Spleen (tissue), 11 donors: ENCODE data around the gene SPATA20. TPM values are rescaled to one million over a fixed set of nuclear protein-coding genes. Genes with fewer than 3 reads are reported as not detected.

ENCODE experiments used
- DNase-seq: peaks from one replicate; pipeline ENCODE4 v3.0.0-alpha.2; 2020
- H3K27ac ChIP-seq, 8 donors: fragments of 200-600 bp; sonication (generic) in 7 of 8; 1 replicate in 4 of 8; 2 replicates in 4 of 8; pipeline versions ENCODE4 v1.5.0 to v1.8.0; 2016 to 2021; ENCODE audit warnings: inconsistent platforms in 4 of 8, mild to moderate bottlenecking in 4 of 8, moderate library complexity in 1 of 8
- H3K27me3 ChIP-seq, 7 donors: fragments of 200-600 bp; sonication (generic) in 6 of 7; replicated peaks in 1 of 7; 1 replicate in 4 of 7; 2 replicates in 3 of 7; pipeline versions ENCODE4 v1.5.0 to v1.8.0; 2016 to 2021; ENCODE audit warnings: inconsistent platforms in 3 of 7, mild to moderate bottlenecking in 1 of 7
- H3K36me3 ChIP-seq, 6 donors: fragments of 200-600 bp; sonication (generic) in 5 of 6; 1 replicate in 4 of 6; 2 replicates in 2 of 6; pipeline versions ENCODE4 v1.5.0 to v1.8.0; 2016 to 2021; ENCODE audit warnings: inconsistent platforms in 2 of 6
- H3K4me1 ChIP-seq, 6 donors: fragments of 200-600 bp; sonication (generic) in 5 of 6; 1 replicate in 3 of 6; 2 replicates in 3 of 6; pipeline versions ENCODE4 v1.5.0 to v1.8.0; 2016 to 2021; ENCODE audit warnings: inconsistent platforms in 3 of 6
- H3K4me3 ChIP-seq, 8 donors: fragments of 200-600 bp; sonication (generic) in 7 of 8; 1 replicate in 4 of 8; 2 replicates in 4 of 8; pipeline versions ENCODE4 v1.5.0 to v1.8.0; 2016 to 2021; ENCODE audit warnings: inconsistent platforms in 4 of 8, mild to moderate bottlenecking in 4 of 8, moderate library complexity in 2 of 8
- H3K9me3 ChIP-seq, 8 donors: fragments of 200-600 bp; sonication (generic) in 7 of 8; 1 replicate in 4 of 8; 2 replicates in 4 of 8; pipeline versions ENCODE4 v1.5.0 to v1.8.0; 2016 to 2021; ENCODE audit warnings: inconsistent platforms in 4 of 8
- POLR2A ChIP-seq, 3 donors: fragments of 450-650 bp; IDR thresholded peaks; one replicate each; pipeline ENCODE4 v1.5.1; 2017; ENCODE audit warnings: antibody characterized with exemption in 3 of 3, mild to moderate bottlenecking in 1 of 3
- POLR2AphosphoS5 ChIP-seq, 3 donors: sonication (generic); formaldehyde crosslinking; IDR thresholded peaks; one replicate each; pipeline ENCODE4 v1.5.1; 2017; ENCODE audit warnings: antibody characterized with exemption in 3 of 3
- WGBS, 5 donors: extraction: QIAGEN DNeasy Blood & Tissue Kit in 3 of 5; methylation state at CpG; one replicate each; pipeline versions ENCODE4 v1.1.5 to v1.1.7; 2013 to 2018; 5-methylcytosine and 5-hydroxymethylcytosine counted together
- intact Hi-C: fragments of 100-400 bp; cut with DNase I; formaldehyde crosslinking; loops from one replicate; pipeline ENCODE4 v1.15.0; 2023; ENCODE audit warnings: low total_unique reads
- polyA plus RNA-seq, 3 donors: library from polyadenylated mRNA; stranded (reverse); fragments of 200-250 nt; gene quantifications; one replicate each; pipeline ENCODE4 v1.2.1, GENCODE V29; 2013
- total RNA-seq, 7 donors: library from RNA; depleted of rRNA in 3 of 7; stranded (reverse); fragments of >200 nt in 3 of 7; fragmentation: NEBNext Ultra II Directional in 4 of 7; extraction: Animal tissue kit (Norgen Biotek cat#: 25700) in 4 of 7; gene quantifications; one replicate each; pipeline versions ENCODE4 v1.1.0 to v1.2.1, GENCODE V29; 2016 to 2021
- TF ChIP-seq, protein P1 (sequence below), 11 experiments: fragments of 200-600 bp in 7 of 11; fragments of 450-650 bp in 4 of 11; sonication (generic) in 4 of 11; IDR thresholded peaks in 8 of 11; conservative IDR thresholded peaks in 3 of 11; 1 replicate in 7 of 11; 2 replicates in 4 of 11; pipeline versions ENCODE4 v1.4.0 to v1.8.0; 2016 to 2021; ENCODE audit warnings: antibody characterized with exemption in 11 of 11, inconsistent platforms in 4 of 11, mild to moderate bottlenecking in 1 of 11
- donor health status: healthy with polysubstance abuse.
- donor health status: DM: no; HTN: no; CAD: no; lungs with moderate emphysema.
- donor health status: DM: no; HTN: no; CAD: no.
- donor health status: Bipolar disorder and iron deficiency.
- donor health status: healthy.
- donor health status: DM: no; HTN: no; CAD: no.
- donor health status: DM: yes; HTN: yes; CAD: no.

SPATA20 gene
- total and polyA plus RNA-seq, 10 donors, result 14.9 to 128 (median 57.1) TPM

- no peak overlapping the region for H3K27ac ChIP-seq
- intact Hi-C loops, result no loop called here
- no peaks in the 10 kb centered on the region for H3K36me3 ChIP-seq
- 85 to 93% (median 86%) methylated on average over 12 of the region's 12 CpGs for WGBS, 5 donors
- H3K4me1 ChIP-seq, result no peaks in the 10 kb centered on the region
- H3K9me3 ChIP-seq, result no peaks in the 10 kb centered on the region
- TF ChIP-seq POLR2A (IDR thresholded peaks at IDR 0.05) (no peak), POLR2AphosphoS5 (IDR thresholded peaks at IDR 0.05) (no peak)
- TF ChIP-seq, protein P1, sequence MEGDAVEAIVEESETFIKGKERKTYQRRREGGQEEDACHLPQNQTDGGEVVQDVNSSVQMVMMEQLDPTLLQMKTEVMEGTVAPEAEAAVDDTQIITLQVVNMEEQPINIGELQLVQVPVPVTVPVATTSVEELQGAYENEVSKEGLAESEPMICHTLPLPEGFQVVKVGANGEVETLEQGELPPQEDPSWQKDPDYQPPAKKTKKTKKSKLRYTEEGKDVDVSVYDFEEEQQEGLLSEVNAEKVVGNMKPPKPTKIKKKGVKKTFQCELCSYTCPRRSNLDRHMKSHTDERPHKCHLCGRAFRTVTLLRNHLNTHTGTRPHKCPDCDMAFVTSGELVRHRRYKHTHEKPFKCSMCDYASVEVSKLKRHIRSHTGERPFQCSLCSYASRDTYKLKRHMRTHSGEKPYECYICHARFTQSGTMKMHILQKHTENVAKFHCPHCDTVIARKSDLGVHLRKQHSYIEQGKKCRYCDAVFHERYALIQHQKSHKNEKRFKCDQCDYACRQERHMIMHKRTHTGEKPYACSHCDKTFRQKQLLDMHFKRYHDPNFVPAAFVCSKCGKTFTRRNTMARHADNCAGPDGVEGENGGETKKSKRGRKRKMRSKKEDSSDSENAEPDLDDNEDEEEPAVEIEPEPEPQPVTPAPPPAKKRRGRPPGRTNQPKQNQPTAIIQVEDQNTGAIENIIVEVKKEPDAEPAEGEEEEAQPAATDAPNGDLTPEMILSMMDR (IDR thresholded peaks at IDR 0.05 in 8 of 11, conservative IDR thresholded peaks at IDR 0.05 in 3 of 11), result no peak
- no peak overlapping the region for H3K4me3 ChIP-seq
- peaks cover 0 to 33% (median 0%) of the 10 kb centered on the region in 7 donors for H3K27me3 ChIP-seq
- no peak for DNase-seq
These were observed 27.1 kb downstream of the SPATA20 start for GRCh38 chr17:50573866-50574611.

- peaks cover 0 to 41% (median 0%) of the 10 kb centered on the region in 7 donors for H3K27me3 ChIP-seq
- no peak overlapping the region for H3K4me3 ChIP-seq
- H3K9me3 ChIP-seq, result no peaks in the 10 kb centered on the region
- H3K27ac ChIP-seq, result no peak overlapping the region
- intact Hi-C loops, result no loop called here
- H3K36me3 ChIP-seq, result no peaks in the 10 kb centered on the region
- no peaks in the 10 kb centered on the region for H3K4me1 ChIP-seq
- no peak for DNase-seq
- 80 to 90% (median 88%) methylated on average over 11 to 33 of the region's 33 CpGs for WGBS, 5 donors
- TF ChIP-seq POLR2A (IDR thresholded peaks at IDR 0.05) (no peak), POLR2AphosphoS5 (IDR thresholded peaks at IDR 0.05) (no peak)
- TF ChIP-seq, protein P1 (IDR thresholded peaks at IDR 0.05 in 8 of 11, conservative IDR thresholded peaks at IDR 0.05 in 3 of 11), result no peak
These were observed 28.7 kb downstream of the SPATA20 start for GRCh38 chr17:50575581-50576210.

GRCh38 chr17:50576864-50577263 lies 29.9 kb downstream of the SPATA20 start:
- Histone ChIP-seq H3K9me3 (no peaks in the 10 kb centered on the region), H3K4me1 (no peaks in the 10 kb centered on the region), H3K4me3 (no peak overlapping the region), H3K36me3 (no peaks in the 10 kb centered on the region), H3K27ac (no peak overlapping the region), H3K27me3 (peaks cover 0 to 45% (median 0%) of the 10 kb centered on the region in 7 donors)
- TF ChIP-seq POLR2A (IDR thresholded peaks at IDR 0.05) (no peak), POLR2AphosphoS5 (IDR thresholded peaks at IDR 0.05) (no peak)
- TF ChIP-seq, protein P1 (IDR thresholded peaks at IDR 0.05 in 8 of 11, conservative IDR thresholded peaks at IDR 0.05 in 3 of 11), result no peak
- intact Hi-C loops, result no loop called here
- 57 to 77% (median 60%) methylated on average over 10 to 13 of the region's 13 CpGs for WGBS, 5 donors
- DNase-seq, result no peak

DNA sequence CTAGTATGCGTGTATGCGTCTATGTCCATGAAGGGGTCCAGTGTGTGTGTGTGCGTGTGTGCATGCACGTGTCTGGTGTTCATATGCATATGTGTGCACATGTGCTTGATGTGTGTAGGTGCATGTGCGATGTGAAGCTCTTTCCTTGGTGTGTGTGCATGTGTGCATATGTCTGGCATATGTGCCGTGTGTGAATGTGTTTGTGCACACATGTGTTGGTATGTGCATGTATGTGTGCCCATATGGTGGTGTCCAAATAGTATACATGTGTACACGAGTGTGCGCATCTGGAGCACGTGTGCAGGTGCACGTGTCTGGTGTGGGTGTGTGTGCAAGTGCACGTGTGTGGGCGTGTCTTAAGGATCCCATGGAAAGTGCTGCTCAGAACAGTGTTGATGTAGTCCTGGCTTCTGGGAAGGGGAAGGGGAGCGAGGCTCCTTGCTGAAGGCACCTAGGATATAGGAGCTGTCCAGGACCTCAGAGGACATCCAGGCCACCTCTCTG lies 30.5 kb downstream of the SPATA20 start:
- 83 to 95% (median 92%) methylated on average over 12 to 13 of the region's 13 CpGs for WGBS, 5 donors
- H3K27ac ChIP-seq, result no peak overlapping the region
- H3K27me3 ChIP-seq, result peaks cover 0 to 43% (median 0%) of the 10 kb centered on the region in 7 donors
- H3K9me3 ChIP-seq, result no peaks in the 10 kb centered on the region
- H3K4me3 ChIP-seq, result no peak overlapping the region
- H3K4me1 ChIP-seq, result no peaks in the 10 kb centered on the region
- no peaks in the 10 kb centered on the region for H3K36me3 ChIP-seq
- TF ChIP-seq, protein P1 (IDR thresholded peaks at IDR 0.05 in 8 of 11, conservative IDR thresholded peaks at IDR 0.05 in 3 of 11), result no peak
- TF ChIP-seq POLR2AphosphoS5 (IDR thresholded peaks at IDR 0.05) (no peak), POLR2A (IDR thresholded peaks at IDR 0.05) (no peak)
- intact Hi-C loops, result no loop called here
- DNase-seq, result no peak
